Natural killer cell (primary cell): ENCODE results near the gene DSCAML1. TPM values are rescaled to one million over a fixed set of nuclear protein-coding genes. Genes with fewer than 3 reads are reported as not detected.

Experiments used
- ATAC-seq, 3 donors: fragments of 150-1000 bp in 2 of 3; fragments of 200-7000 bp in 1 of 3; cut with Tn5 transposase; 1 replicate in 1 of 3; 2 replicates in 2 of 3; pipeline ENCODE4 v1.10.0; 2021; ENCODE audit warnings: mild to moderate bottlenecking in 2 of 3, moderate library complexity in 2 of 3
- DNase-seq, 2 donors: peaks; one replicate each; pipeline versions ENCODE4 v3.0.0 to v3.0.0-alpha.2; 2013 to 2021; ENCODE audit warnings: mixed read lengths in 1 of 2
- H3K27ac ChIP-seq: one replicate; pipeline ENCODE4 v1.5.1; 2013; ENCODE audit warnings: mild to moderate bottlenecking, low read length
- H3K27me3 ChIP-seq: one replicate; pipeline ENCODE4 v1.6.1; 2013; ENCODE audit warnings: low read length; ENCODE audit not compliant: control insufficient read depth, insufficient read depth
- H3K36me3 ChIP-seq: one replicate; pipeline ENCODE4 v1.6.1; 2013; ENCODE audit warnings: low read length; ENCODE audit not compliant: control insufficient read depth, insufficient read depth
- H3K4me1 ChIP-seq: one replicate; pipeline ENCODE4 v1.6.1; 2013; ENCODE audit warnings: low read length; ENCODE audit not compliant: control insufficient read depth, insufficient read depth
- H3K4me3 ChIP-seq: one replicate; pipeline ENCODE4 v1.5.1; 2013; ENCODE audit warnings: low read length
- H3K9me3 ChIP-seq: one replicate; pipeline ENCODE4 v1.6.1; 2013; ENCODE audit warnings: low read length; ENCODE audit not compliant: control insufficient read depth, insufficient read depth
- H3K27ac Mint-ChIP-seq, 2 donors: one replicate each; pipeline ENCODE4 v1.8.0; 2022; ENCODE audit warnings: mild to moderate bottlenecking in 2 of 2, mixed read lengths in 2 of 2, moderate library complexity in 1 of 2
- H3K27me3 Mint-ChIP-seq, 2 donors: one replicate each; pipeline ENCODE4 v1.8.0; 2022; ENCODE audit warnings: low read depth in 2 of 2, mixed read lengths in 2 of 2
- H3K36me3 Mint-ChIP-seq: one replicate; pipeline ENCODE4 v1.8.0; 2022; ENCODE audit warnings: mixed read lengths
- H3K4me1 Mint-ChIP-seq, 2 donors: one replicate each; pipeline ENCODE4 v1.8.0; 2022; ENCODE audit warnings: mixed read lengths in 2 of 2
- H3K4me3 Mint-ChIP-seq: one replicate; pipeline ENCODE4 v1.8.0; 2022; ENCODE audit warnings: mild to moderate bottlenecking, moderate library complexity, mixed read lengths
- H3K9me3 Mint-ChIP-seq, 2 donors: one replicate each; pipeline ENCODE4 v1.8.0; 2022; ENCODE audit warnings: mixed read lengths in 2 of 2
- WGBS: methylation state at CpG from one replicate; pipeline ENCODE4 v1.1.7; 2013; ENCODE audit warnings: missing lambda C conversion rate; ENCODE audit not compliant: insufficient coverage; 5-methylcytosine and 5-hydroxymethylcytosine counted together
- intact Hi-C: fragments of 100-400 bp; cut with micrococcal nuclease; formaldehyde crosslinking; loops from one replicate; pipeline ENCODE4 v1.14.2; 2022
- total RNA-seq, 4 donors: library from RNA; stranded (reverse); fragments of 120-200 nt in 1 of 4; gene quantifications; one replicate each; pipeline versions ENCODE4 v1.2.3 to v1.2.4, GENCODE V29; 2013 to 2022
- TF ChIP-seq, protein P1 (sequence below): fragments of 200-600 bp; IDR thresholded peaks from one replicate; pipeline ENCODE4 v1.8.0; 2022; ENCODE audit warnings: antibody characterized with exemption

The DSCAML1 gene
- total RNA-seq, 3 donors from 2014 or later (not counting 1 experiment from before 2014, with no cell fraction given): 0.66 TPM; not detected in 2

DNA sequence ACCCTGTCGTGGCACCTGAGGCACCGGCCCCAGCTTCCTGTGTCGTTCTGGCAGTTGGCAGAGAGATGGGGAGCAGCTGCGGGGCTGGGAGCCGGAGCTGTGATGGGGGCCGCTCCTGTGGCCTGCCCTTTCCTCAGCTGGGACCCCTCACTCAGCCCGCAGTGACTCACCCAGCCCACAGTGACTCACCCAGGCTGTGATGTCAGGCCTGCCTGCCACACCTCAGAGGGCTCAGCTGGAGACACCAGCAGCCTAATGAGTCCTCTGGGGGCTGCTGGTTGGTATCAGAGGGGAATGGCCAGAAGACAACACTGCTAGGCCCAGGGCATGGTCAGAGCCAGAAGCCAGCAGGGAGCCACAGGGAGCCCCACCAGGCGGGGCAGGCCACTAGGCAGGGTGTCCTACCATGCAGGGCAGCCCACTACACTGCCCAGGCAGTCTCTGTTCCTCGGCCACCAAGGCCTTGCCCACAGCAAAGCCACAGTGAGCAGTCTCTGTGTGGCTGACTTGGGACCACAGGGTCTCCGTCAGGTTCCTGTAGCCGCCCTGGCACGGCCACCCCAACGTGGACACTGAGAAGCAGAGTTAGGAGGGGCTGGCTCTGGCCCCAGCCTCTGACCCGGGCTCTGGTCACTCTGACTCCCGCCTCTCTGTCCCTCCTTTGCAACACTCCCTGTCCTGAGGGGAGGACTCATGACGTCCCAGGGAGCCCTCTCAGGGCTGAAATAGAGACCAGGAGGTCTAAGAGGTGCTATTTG is 31.8 kb upstream of the DSCAML1 start:
- WGBS: 38% methylated on average over 16 of the region's 16 CpGs

GRCh38 chr11:117827521-117828511 is 30.8 kb upstream of the DSCAML1 start:
- DNase-seq: peak; percentile 13 to 71
- Histone ChIP-seq H3K4me1 (peaks cover 69% of the 10 kb centered on the region), H3K27ac (peak overlapping the region; percentile 71), H3K36me3 (no peaks in the 10 kb centered on the region), H3K9me3 (no peaks in the 10 kb centered on the region), H3K27me3 (no peaks in the 10 kb centered on the region), H3K4me3 (no peak overlapping the region)
- TF ChIP-seq, protein P1, sequence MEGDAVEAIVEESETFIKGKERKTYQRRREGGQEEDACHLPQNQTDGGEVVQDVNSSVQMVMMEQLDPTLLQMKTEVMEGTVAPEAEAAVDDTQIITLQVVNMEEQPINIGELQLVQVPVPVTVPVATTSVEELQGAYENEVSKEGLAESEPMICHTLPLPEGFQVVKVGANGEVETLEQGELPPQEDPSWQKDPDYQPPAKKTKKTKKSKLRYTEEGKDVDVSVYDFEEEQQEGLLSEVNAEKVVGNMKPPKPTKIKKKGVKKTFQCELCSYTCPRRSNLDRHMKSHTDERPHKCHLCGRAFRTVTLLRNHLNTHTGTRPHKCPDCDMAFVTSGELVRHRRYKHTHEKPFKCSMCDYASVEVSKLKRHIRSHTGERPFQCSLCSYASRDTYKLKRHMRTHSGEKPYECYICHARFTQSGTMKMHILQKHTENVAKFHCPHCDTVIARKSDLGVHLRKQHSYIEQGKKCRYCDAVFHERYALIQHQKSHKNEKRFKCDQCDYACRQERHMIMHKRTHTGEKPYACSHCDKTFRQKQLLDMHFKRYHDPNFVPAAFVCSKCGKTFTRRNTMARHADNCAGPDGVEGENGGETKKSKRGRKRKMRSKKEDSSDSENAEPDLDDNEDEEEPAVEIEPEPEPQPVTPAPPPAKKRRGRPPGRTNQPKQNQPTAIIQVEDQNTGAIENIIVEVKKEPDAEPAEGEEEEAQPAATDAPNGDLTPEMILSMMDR: no peak
- Mint-ChIP-seq H3K4me3 (no peak overlapping the region), H3K36me3 (no peaks in the 10 kb centered on the region), H3K4me1 (peaks cover 10 to 45% of the 10 kb centered on the region in 2 donors), H3K27ac (peak overlapping the region in 1 of 2 donors; percentile 61), H3K9me3 (no peaks in the 10 kb centered on the region), H3K27me3 (peaks cover 12% of the 10 kb centered on the region in 2 donors)
- intact Hi-C loops: no loop called here
- 65% methylated on average over 15 of the region's 15 CpGs for WGBS
- peak in 2 of 3 donors; percentile 6 to 34 for ATAC-seq

More for the DNA sequence above, 31.8 kb upstream of the DSCAML1 start:
- peak overlapping the region in 1 of 2 donors; percentile 61 for H3K27ac Mint-ChIP-seq
- peaks cover 9 to 12% of the 10 kb centered on the region in 2 donors for H3K27me3 Mint-ChIP-seq
- Histone ChIP-seq H3K9me3 (no peaks in the 10 kb centered on the region), H3K4me3 (no peak overlapping the region), H3K27me3 (no peaks in the 10 kb centered on the region), H3K27ac (peak overlapping the region; percentile 71), H3K36me3 (no peaks in the 10 kb centered on the region), H3K4me1 (peaks cover 60% of the 10 kb centered on the region)
- intact Hi-C loops: no loop called here
- H3K4me1 Mint-ChIP-seq: peaks cover 10 to 44% of the 10 kb centered on the region in 2 donors
- ATAC-seq: peak; percentile 79 to 90 (median 85)
- no peak overlapping the region for H3K4me3 Mint-ChIP-seq
- H3K9me3 Mint-ChIP-seq: no peaks in the 10 kb centered on the region
- H3K36me3 Mint-ChIP-seq: no peaks in the 10 kb centered on the region
- peak; percentile 71 to 83 for DNase-seq
- TF ChIP-seq, protein P1: no peak

DNA sequence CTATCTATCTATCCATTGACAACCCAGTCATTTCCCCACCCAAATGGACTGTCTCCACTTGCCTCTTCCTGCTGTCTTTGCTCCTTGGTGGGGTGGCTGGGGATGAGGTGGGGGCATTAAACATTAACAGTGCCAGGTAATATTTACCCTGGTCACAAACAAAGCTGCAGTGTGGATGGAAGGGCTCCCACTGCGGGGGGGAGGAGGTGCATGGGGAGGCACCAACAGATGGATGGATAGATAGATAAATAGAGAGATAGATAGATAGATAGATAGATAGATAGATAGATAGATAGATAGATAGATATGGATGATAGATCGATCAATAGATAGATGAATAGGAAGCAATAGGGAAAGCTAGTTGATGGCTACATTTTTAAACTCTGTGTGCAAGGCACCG is 29.8 kb upstream of the DSCAML1 start:
- ATAC-seq (no peak), DNase-seq (no peak)
- intact Hi-C loops: no loop called here
- H3K27me3 ChIP-seq: peaks cover 1% of the 10 kb centered on the region
- WGBS: 86% methylated on average over 3 of the region's 3 CpGs
- Mint-ChIP-seq H3K27ac (no peak overlapping the region), H3K4me1 (peaks cover 10 to 45% of the 10 kb centered on the region in 2 donors), H3K27me3 (peaks cover 7 to 12% of the 10 kb centered on the region in 2 donors), H3K9me3 (no peaks in the 10 kb centered on the region), H3K4me3 (no peak overlapping the region), H3K36me3 (no peaks in the 10 kb centered on the region)
- H3K27ac ChIP-seq: no peak overlapping the region
- no peaks in the 10 kb centered on the region for H3K36me3 ChIP-seq
- no peak overlapping the region for H3K4me3 ChIP-seq
- peaks cover 79% of the 10 kb centered on the region for H3K4me1 ChIP-seq
- TF ChIP-seq, protein P1: no peak
- H3K9me3 ChIP-seq: no peaks in the 10 kb centered on the region
